Gastroesophageal sphincter (tissue), 3 donors: ENCODE data around the gene SLC24A3.

Source experiments
- CTCF ChIP-seq, 4 experiments: fragments of 200-600 bp in 2 of 4; fragments of 450-650 bp in 2 of 4; sonication (generic) in 1 of 4; IDR thresholded peaks; one replicate each; pipeline ENCODE4 v1.5.1; 2017 to 2019; ENCODE audit warnings: antibody characterized with exemption in 4 of 4, mild to moderate bottlenecking in 2 of 4, moderate library complexity in 2 of 4
- POLR2AphosphoS5 ChIP-seq: sonication (generic); formaldehyde crosslinking; IDR thresholded peaks from one replicate; pipeline ENCODE4 v1.6.1; 2017; ENCODE audit warnings: antibody characterized with exemption

GRCh38 chr20:19333563-19333962 is 121.1 kb downstream of the SLC24A3 start:
- TF ChIP-seq CTCF (IDR thresholded peaks at IDR 0.05) (no peak), POLR2AphosphoS5 (no peak)
